ENCODE measurements around the gene MEIS2.

DNA sequence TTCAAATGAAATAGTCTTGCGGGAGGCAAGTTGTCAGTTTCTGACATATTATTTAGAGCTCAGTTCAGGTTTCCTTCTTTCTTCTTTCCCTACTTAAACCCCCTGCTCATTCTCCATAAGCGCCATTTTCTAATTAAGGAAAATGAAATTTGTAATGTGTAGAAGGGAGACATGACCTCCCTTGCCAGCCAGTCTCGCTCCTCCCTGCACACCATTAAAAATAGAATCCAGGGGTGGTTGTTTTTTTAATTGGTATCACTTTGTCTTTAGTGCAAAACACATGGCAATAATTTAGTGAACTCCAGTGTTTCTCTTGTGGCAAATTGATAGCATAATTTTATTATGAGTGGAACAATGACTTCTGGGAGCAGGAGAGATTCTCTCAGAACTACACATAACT is 160.1 kb downstream of the MEIS2 start:
- TF ChIP-seq, protein P1, sequence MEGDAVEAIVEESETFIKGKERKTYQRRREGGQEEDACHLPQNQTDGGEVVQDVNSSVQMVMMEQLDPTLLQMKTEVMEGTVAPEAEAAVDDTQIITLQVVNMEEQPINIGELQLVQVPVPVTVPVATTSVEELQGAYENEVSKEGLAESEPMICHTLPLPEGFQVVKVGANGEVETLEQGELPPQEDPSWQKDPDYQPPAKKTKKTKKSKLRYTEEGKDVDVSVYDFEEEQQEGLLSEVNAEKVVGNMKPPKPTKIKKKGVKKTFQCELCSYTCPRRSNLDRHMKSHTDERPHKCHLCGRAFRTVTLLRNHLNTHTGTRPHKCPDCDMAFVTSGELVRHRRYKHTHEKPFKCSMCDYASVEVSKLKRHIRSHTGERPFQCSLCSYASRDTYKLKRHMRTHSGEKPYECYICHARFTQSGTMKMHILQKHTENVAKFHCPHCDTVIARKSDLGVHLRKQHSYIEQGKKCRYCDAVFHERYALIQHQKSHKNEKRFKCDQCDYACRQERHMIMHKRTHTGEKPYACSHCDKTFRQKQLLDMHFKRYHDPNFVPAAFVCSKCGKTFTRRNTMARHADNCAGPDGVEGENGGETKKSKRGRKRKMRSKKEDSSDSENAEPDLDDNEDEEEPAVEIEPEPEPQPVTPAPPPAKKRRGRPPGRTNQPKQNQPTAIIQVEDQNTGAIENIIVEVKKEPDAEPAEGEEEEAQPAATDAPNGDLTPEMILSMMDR (IDR thresholded peaks at IDR 0.05; ENCODE audit: borderline replicate concordance, extremely low read depth, low read length, poor library complexity, severe bottlenecking): no peak
- no peak for TF ChIP-seq EZH2 (IDR thresholded peaks at IDR 0.05; ENCODE audit: borderline replicate concordance, low read depth, low read length, severe bottlenecking)

All from DND-41 (cell line).